ENCODE measurements around the gene PLXNB3. TPM values are rescaled to one million over a fixed set of nuclear protein-coding genes. Genes with fewer than 3 reads are reported as not detected.

PLXNB3 gene
- total and polyA plus RNA-seq, 8 donors: 4.0 to 28.6 (median 6.2) TPM

DNA sequence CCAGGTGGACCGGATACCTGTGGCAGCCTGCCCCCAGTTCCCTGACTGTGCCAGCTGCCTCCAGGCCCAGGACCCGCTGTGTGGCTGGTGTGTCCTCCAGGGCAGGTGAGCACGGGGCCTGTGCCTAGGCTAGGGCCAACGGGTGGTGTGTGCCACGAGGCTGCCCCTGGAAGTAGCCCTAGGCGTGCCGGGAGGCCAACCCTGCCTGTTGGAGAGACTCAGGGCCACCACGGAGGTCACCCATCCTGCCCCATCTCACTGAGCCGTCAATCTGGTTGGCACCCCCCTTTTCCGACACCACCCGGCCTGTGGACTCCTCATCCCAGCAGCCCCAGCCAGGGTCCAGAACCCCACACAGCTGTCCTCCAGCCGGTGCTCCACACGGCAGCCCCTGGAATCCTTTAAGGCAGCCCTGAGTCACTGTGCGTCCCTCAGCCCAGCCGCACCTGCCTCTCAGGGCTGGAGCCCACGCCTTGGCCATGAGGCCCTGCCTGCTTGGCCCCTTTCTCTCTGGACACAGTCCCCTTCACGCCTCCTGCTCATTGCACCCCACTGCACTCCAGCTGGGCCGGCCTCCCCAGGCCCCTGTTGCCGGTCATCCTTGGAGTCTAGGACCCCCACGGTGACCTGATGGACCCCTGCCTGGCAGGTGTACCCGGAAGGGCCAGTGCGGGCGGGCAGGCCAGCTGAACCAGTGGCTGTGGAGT is 5.3 kb downstream of the PLXNB3 start:
- no peak overlapping the region for H3K27ac ChIP-seq
- H3K9me3 ChIP-seq: no peaks in the 10 kb centered on the region
- no peaks in the 10 kb centered on the region for H3K36me3 ChIP-seq
- H3K4me1 ChIP-seq: no peaks in the 10 kb centered on the region
- FAIRE-seq (no peak), DNase-seq (peak in 2 of 6 donors; percentile 8 to 74), ATAC-seq (no peak)
- WGBS, 2 donors: 85 to 86% methylated on average over 23 of the region's 23 CpGs
- no peak overlapping the region for H3K4me3 ChIP-seq
- TF ChIP-seq CTCF (IDR thresholded peaks at IDR 0.05): no peak
- no peaks in the 10 kb centered on the region for H3K27me3 ChIP-seq
- intact Hi-C loops (cut with DNase I): loop anchor here in 2 of 3 donors (5.0 to 10.0 kb wide), 2 partner anchors 183 to 185 kb away; no protein-coding TSS in a partner anchor

GRCh38 chrX:153769865-153770600 is 6.0 kb downstream of the PLXNB3 start:
- no peaks in the 10 kb centered on the region for H3K9me3 ChIP-seq
- H3K4me3 ChIP-seq: no peak overlapping the region
- intact Hi-C loops (cut with DNase I): loop anchor here (5.0 to 10.0 kb wide), 2 partner anchors 182 to 185 kb away; no protein-coding TSS in a partner anchor
- DNase-seq: peak in 2 of 6 donors; percentile 8 to 70
- no peak overlapping the region for H3K27ac ChIP-seq
- WGBS, 2 donors: 82 to 89% methylated on average over 24 to 25 of the region's 25 CpGs
- no peaks in the 10 kb centered on the region for H3K36me3 ChIP-seq
- no peak for FAIRE-seq
- H3K4me1 ChIP-seq: no peaks in the 10 kb centered on the region
- TF ChIP-seq CTCF (IDR thresholded peaks at IDR 0.05): no peak
- H3K27me3 ChIP-seq: no peaks in the 10 kb centered on the region
- no peak for ATAC-seq

- WGBS, 2 donors: 83 to 86% methylated on average over 17 to 18 of the region's 18 CpGs
- ATAC-seq: no peak
- FAIRE-seq: no peak
Measured at GRCh38 chrX:153770601-153771414, 6.8 kb downstream of the PLXNB3 start.

More at GRCh38 chrX:153770601-153771414, 6.8 kb downstream of the PLXNB3 start:
- intact Hi-C loops (cut with DNase I): loop anchor here in 1 of 3 donors (10.0 kb wide), 1 partner anchor 184 kb away; no protein-coding TSS in a partner anchor
- Histone ChIP-seq H3K4me1 (no peaks in the 10 kb centered on the region), H3K27me3 (no peaks in the 10 kb centered on the region), H3K4me3 (no peak overlapping the region), H3K27ac (no peak overlapping the region), H3K36me3 (no peaks in the 10 kb centered on the region), H3K9me3 (no peaks in the 10 kb centered on the region)
- DNase-seq: peak in 2 of 6 donors; percentile 6 to 75
- no peak for TF ChIP-seq CTCF (IDR thresholded peaks at IDR 0.05)
